Gastrocnemius medialis (tissue), 4 donors: Measurements from ENCODE around the gene CCDC57. TPM values are rescaled to one million over a fixed set of nuclear protein-coding genes. Genes with fewer than 3 reads are reported as not detected.

Experiments
- ATAC-seq, 2 donors: fragments of 150-250 bp; one replicate each; pipeline ENCODE4 v1.9.1; 2016
- DNase-seq, 2 donors: peaks; one replicate each; pipeline ENCODE4 v3.0.0-alpha.2; 2019
- H3K27ac ChIP-seq, 4 donors: fragments of 200-600 bp; sonication (generic); 1 replicate in 1 of 4; 2 replicates in 3 of 4; pipeline ENCODE4 v1.5.1; 2016 to 2018; ENCODE audit warnings: mild to moderate bottlenecking in 2 of 4, moderate library complexity in 1 of 4
- H3K27me3 ChIP-seq, 3 donors: fragments of 200-600 bp; sonication (generic) in 2 of 3; 1 replicate in 1 of 3; 2 replicates in 2 of 3; pipeline versions ENCODE4 v1.5.1 to v1.6.0; 2016 to 2019; ENCODE audit warnings: mild to moderate bottlenecking in 1 of 3, moderate library complexity in 1 of 3
- H3K36me3 ChIP-seq, 2 donors: fragments of 200-600 bp; sonication (generic) in 1 of 2; one replicate each; pipeline ENCODE4 v1.5.1; 2017 to 2018
- H3K4me1 ChIP-seq, 2 donors: fragments of 200-600 bp; sonication (generic) in 1 of 2; one replicate each; pipeline ENCODE4 v1.5.1; 2016 to 2017; ENCODE audit warnings: mild to moderate bottlenecking in 2 of 2
- H3K4me3 ChIP-seq, 4 donors: fragments of 200-600 bp; sonication (generic) in 3 of 4; 1 replicate in 1 of 4; 2 replicates in 3 of 4; pipeline ENCODE4 v1.5.1; 2016 to 2019; ENCODE audit warnings: mild to moderate bottlenecking in 2 of 4
- H3K9me3 ChIP-seq, 3 donors: fragments of 200-600 bp; sonication (generic) in 2 of 3; 1 replicate in 1 of 3; 2 replicates in 2 of 3; pipeline ENCODE4 v1.5.1; 2016 to 2019
- CTCF ChIP-seq, 5 experiments: fragments of 450-650 bp in 3 of 5; fragments of 200-600 bp in 2 of 5; sonication (generic) in 2 of 5; IDR thresholded peaks in 4 of 5; conservative IDR thresholded peaks in 1 of 5; 1 replicate in 4 of 5; 2 replicates in 1 of 5; pipeline ENCODE4 v1.5.1; 2016 to 2019; ENCODE audit warnings: antibody characterized with exemption in 5 of 5, mild to moderate bottlenecking in 3 of 5, moderate library complexity in 3 of 5
- POLR2A ChIP-seq, 2 donors: fragments of 450-650 bp; IDR thresholded peaks; one replicate each; pipeline ENCODE4 v1.6.1; 2017; ENCODE audit warnings: antibody characterized with exemption in 2 of 2, mild to moderate bottlenecking in 2 of 2, moderate library complexity in 2 of 2
- in situ Hi-C, 4 donors: fragments of 200-750 bp; cut with MboI; loops; one replicate each; pipeline versions ENCODE4 v1.15.0 to v1.8.0; 2017; ENCODE audit warnings: low sequenced_read_pairs in 4 of 4
- intact Hi-C: fragments of 100-400 bp; cut with DNase I; formaldehyde crosslinking; loops from one replicate; pipeline ENCODE4 v1.15.1; 2023; ENCODE audit warnings: low total_unique reads
- total RNA-seq, 4 donors: library from RNA; depleted of rRNA; stranded (reverse); fragments of >200 nt; gene quantifications; one replicate each; pipeline versions ENCODE4 v1.1.0 to v1.2.3, GENCODE V29; 2016

The CCDC57 gene
- total RNA-seq, 4 donors from 2014 or later = 3.7 to 11.3 (median 5.1) TPM

GRCh38 chr17:82186221-82186620, 26.4 kb downstream of the CCDC57 start:
- H3K27me3 ChIP-seq = no peaks in the 10 kb centered on the region
- H3K27ac ChIP-seq = no peak overlapping the region
- intact Hi-C loops = no loop called here
- no peak overlapping the region for H3K4me3 ChIP-seq
- in situ Hi-C loops = no loop called here
- ATAC-seq = no peak
- no peaks in the 10 kb centered on the region for H3K9me3 ChIP-seq
- DNase-seq = no peak
- no peak for TF ChIP-seq POLR2A (IDR thresholded peaks at IDR 0.05)
- no peak for TF ChIP-seq CTCF (IDR thresholded peaks at IDR 0.05 in 4 of 5, conservative IDR thresholded peaks at IDR 0.05 in 1 of 5)
- peaks cover 0 to 16% of the 10 kb centered on the region in 2 donors for H3K36me3 ChIP-seq
- no peaks in the 10 kb centered on the region for H3K4me1 ChIP-seq

GRCh38 chr17:82184761-82185160, 27.9 kb downstream of the CCDC57 start:
- ATAC-seq (no peak), DNase-seq (no peak)
- in situ Hi-C loops (no loop called here), intact Hi-C loops (no loop called here)
- H3K36me3 ChIP-seq = peaks cover 0 to 21% of the 10 kb centered on the region in 2 donors
- no peaks in the 10 kb centered on the region for H3K9me3 ChIP-seq
- TF ChIP-seq POLR2A (IDR thresholded peaks at IDR 0.05) (no peak), CTCF (IDR thresholded peaks at IDR 0.05 in 4 of 5, conservative IDR thresholded peaks at IDR 0.05 in 1 of 5) (no peak)
- no peak overlapping the region for H3K27ac ChIP-seq
- H3K4me1 ChIP-seq = no peaks in the 10 kb centered on the region
- H3K27me3 ChIP-seq = no peaks in the 10 kb centered on the region
- H3K4me3 ChIP-seq = no peak overlapping the region

- TF ChIP-seq CTCF (IDR thresholded peaks at IDR 0.05 in 4 of 5, conservative IDR thresholded peaks at IDR 0.05 in 1 of 5) (no peak), POLR2A (IDR thresholded peaks at IDR 0.05) (no peak)
- Histone ChIP-seq H3K36me3 (peaks cover 0 to 21% of the 10 kb centered on the region in 2 donors), H3K27ac (no peak overlapping the region), H3K27me3 (no peaks in the 10 kb centered on the region), H3K4me1 (no peaks in the 10 kb centered on the region), H3K4me3 (no peak overlapping the region), H3K9me3 (no peaks in the 10 kb centered on the region)
- in situ Hi-C loops = no loop called here
- intact Hi-C loops = no loop called here
- DNase-seq (no peak), ATAC-seq (no peak)
Measured at GRCh38 chr17:82180776-82181528, 31.7 kb downstream of the CCDC57 start.

GRCh38 chr17:82179946-82180475, 32.6 kb downstream of the CCDC57 start:
- no peaks in the 10 kb centered on the region for H3K4me1 ChIP-seq

More at GRCh38 chr17:82179946-82180475, 32.6 kb downstream of the CCDC57 start:
- DNase-seq (no peak), ATAC-seq (no peak)
- intact Hi-C loops = no loop called here
- Histone ChIP-seq H3K4me3 (no peak overlapping the region), H3K27me3 (no peaks in the 10 kb centered on the region), H3K36me3 (peaks cover 0 to 23% of the 10 kb centered on the region in 2 donors), H3K27ac (no peak overlapping the region), H3K9me3 (no peaks in the 10 kb centered on the region)
- in situ Hi-C loops = no loop called here
- TF ChIP-seq POLR2A (IDR thresholded peaks at IDR 0.05) (no peak), CTCF (IDR thresholded peaks at IDR 0.05 in 4 of 5, conservative IDR thresholded peaks at IDR 0.05 in 1 of 5) (no peak)
